ENCODE results near the gene SLC24A4.

SLC24A4 gene

GRCh38 chr14:92316176-92316575 lies 6.8 kb upstream of the SLC24A4 start:
- in situ Hi-C loops (cut with MboI; ENCODE audit: low sequenced_read_pairs): no loop called here

- in situ Hi-C loops (cut with MboI; ENCODE audit: low sequenced_read_pairs): no loop called here
Measured at GRCh38 chr14:92316937-92317336, 6.0 kb upstream of the SLC24A4 start.

- in situ Hi-C loops (cut with MboI; ENCODE audit: low sequenced_read_pairs): no loop called here
Measured at GRCh38 chr14:92317511-92317910, 5.5 kb upstream of the SLC24A4 start.

- in situ Hi-C loops (cut with MboI; ENCODE audit: low sequenced_read_pairs): no loop called here
Measured at GRCh38 chr14:92321701-92322100, 1.3 kb upstream of the SLC24A4 start.

GRCh38 chr14:92322516-92322915 lies 449 bp upstream of the SLC24A4 start:
- in situ Hi-C loops (cut with MboI; ENCODE audit: low sequenced_read_pairs): no loop called here

- in situ Hi-C loops (cut with MboI; ENCODE audit: low sequenced_read_pairs): no loop called here
Measured at GRCh38 chr14:92323916-92324818, 1.2 kb downstream of the SLC24A4 start.

- in situ Hi-C loops (cut with MboI; ENCODE audit: low sequenced_read_pairs): no loop called here
Measured at GRCh38 chr14:92325835-92326234, 2.9 kb downstream of the SLC24A4 start.

- in situ Hi-C loops (cut with MboI; ENCODE audit: low sequenced_read_pairs): no loop called here
Measured at GRCh38 chr14:92328664-92329255, 5.8 kb downstream of the SLC24A4 start.

GRCh38 chr14:92334050-92334449 lies 11.1 kb downstream of the SLC24A4 start:
- in situ Hi-C loops (cut with MboI; ENCODE audit: low sequenced_read_pairs): no loop called here

- in situ Hi-C loops (cut with MboI; ENCODE audit: low sequenced_read_pairs): no loop called here
Measured at GRCh38 chr14:92336363-92336762, 13.4 kb downstream of the SLC24A4 start.

GRCh38 chr14:92339426-92339825 lies 16.5 kb downstream of the SLC24A4 start:
- in situ Hi-C loops (cut with MboI; ENCODE audit: low sequenced_read_pairs): no loop called here

GRCh38 chr14:92340071-92340470 lies 17.1 kb downstream of the SLC24A4 start:
- in situ Hi-C loops (cut with MboI; ENCODE audit: low sequenced_read_pairs): no loop called here

- in situ Hi-C loops (cut with MboI; ENCODE audit: low sequenced_read_pairs): no loop called here
Measured at GRCh38 chr14:92340931-92341330, 18.0 kb downstream of the SLC24A4 start.

- in situ Hi-C loops (cut with MboI; ENCODE audit: low sequenced_read_pairs): no loop called here
Measured at GRCh38 chr14:92341791-92342190, 18.8 kb downstream of the SLC24A4 start.

- in situ Hi-C loops (cut with MboI; ENCODE audit: low sequenced_read_pairs): no loop called here
Measured at GRCh38 chr14:92348154-92348553, 25.2 kb downstream of the SLC24A4 start.

- in situ Hi-C loops (cut with MboI; ENCODE audit: low sequenced_read_pairs): no loop called here
Measured at GRCh38 chr14:92351750-92352149, 28.8 kb downstream of the SLC24A4 start.

- in situ Hi-C loops (cut with MboI; ENCODE audit: low sequenced_read_pairs): no loop called here
Measured at GRCh38 chr14:92352158-92352985, 29.4 kb downstream of the SLC24A4 start.

GRCh38 chr14:92353447-92353846 lies 30.5 kb downstream of the SLC24A4 start:
- in situ Hi-C loops (cut with MboI; ENCODE audit: low sequenced_read_pairs): no loop called here

GRCh38 chr14:92356677-92357076 lies 33.7 kb downstream of the SLC24A4 start:
- in situ Hi-C loops (cut with MboI; ENCODE audit: low sequenced_read_pairs): no loop called here

- in situ Hi-C loops (cut with MboI; ENCODE audit: low sequenced_read_pairs): no loop called here
Measured at GRCh38 chr14:92360651-92361370, 37.8 kb downstream of the SLC24A4 start.

GRCh38 chr14:92362781-92363235 lies 39.8 kb downstream of the SLC24A4 start:
- in situ Hi-C loops (cut with MboI; ENCODE audit: low sequenced_read_pairs): no loop called here
